ENCODE results near the gene ABTB1.

Gene ABTB1

GRCh38 chr3:127660621-127661251 lies 12.0 kb upstream of the ABTB1 start:
- Histone ChIP-seq H3K9me3 (ENCODE audit: insufficient read depth, low read length) (no peaks in the 10 kb centered on the region), H3K4me1 (ENCODE audit: insufficient read depth, insufficient read length) (no peaks in the 10 kb centered on the region)
- no peak for DNase-seq (ENCODE audit: low read depth, low spot score)

GRCh38 chr3:127661600-127661999 lies 11.2 kb upstream of the ABTB1 start:
- Histone ChIP-seq H3K9me3 (ENCODE audit: insufficient read depth, low read length) (no peaks in the 10 kb centered on the region), H3K27me3 (ENCODE audit: insufficient read depth, insufficient read length) (no peaks in the 10 kb centered on the region), H3K36me3 (ENCODE audit: insufficient read depth, insufficient read length, low read length) (peaks cover 9% of the 10 kb centered on the region), H3K4me1 (ENCODE audit: insufficient read depth, insufficient read length) (no peaks in the 10 kb centered on the region), H3K4me3 (ENCODE audit: insufficient read length, low read depth) (no peak overlapping the region), H3K9ac (ENCODE audit: insufficient read length, low read depth) (no peak overlapping the region)
- TF ChIP-seq YY1 (IDR thresholded peaks at IDR 0.05; ENCODE audit: insufficient read depth, insufficient read length), result no peak
- no peak for DNase-seq (ENCODE audit: low read depth, low spot score)

More at GRCh38 chr3:127660621-127661251, 12.0 kb upstream of the ABTB1 start:
- Histone ChIP-seq H3K36me3 (ENCODE audit: insufficient read depth, insufficient read length, low read length) (peaks cover 9% of the 10 kb centered on the region), H3K4me3 (ENCODE audit: insufficient read length, low read depth) (no peak overlapping the region), H3K9ac (ENCODE audit: insufficient read length, low read depth) (no peak overlapping the region), H3K27me3 (ENCODE audit: insufficient read depth, insufficient read length) (no peaks in the 10 kb centered on the region)
- no peak for TF ChIP-seq ZNF274 (IDR thresholded peaks at IDR 0.05; ENCODE audit: low read depth, low read length)
- no peak for TF ChIP-seq SUZ12 (IDR thresholded peaks at IDR 0.05; ENCODE audit: extremely low read depth, insufficient read depth, insufficient read length)
- TF ChIP-seq YY1 (IDR thresholded peaks at IDR 0.05; ENCODE audit: insufficient read depth, insufficient read length), result no peak

- Histone ChIP-seq H3K4me3 (ENCODE audit: insufficient read length, low read depth) (no peak overlapping the region), H3K9me3 (ENCODE audit: insufficient read depth, low read length) (no peaks in the 10 kb centered on the region), H3K9ac (ENCODE audit: insufficient read length, low read depth) (no peak overlapping the region), H3K36me3 (ENCODE audit: insufficient read depth, insufficient read length, low read length) (peaks cover 9% of the 10 kb centered on the region), H3K27me3 (ENCODE audit: insufficient read depth, insufficient read length) (no peaks in the 10 kb centered on the region), H3K4me1 (ENCODE audit: insufficient read depth, insufficient read length) (no peaks in the 10 kb centered on the region)
- DNase-seq (ENCODE audit: low read depth, low spot score), result no peak
- TF ChIP-seq SUZ12 (IDR thresholded peaks at IDR 0.05; ENCODE audit: extremely low read depth, insufficient read depth, insufficient read length), result no peak
- no peak for TF ChIP-seq YY1 (IDR thresholded peaks at IDR 0.05; ENCODE audit: insufficient read depth, insufficient read length)
- TF ChIP-seq ZNF274 (IDR thresholded peaks at IDR 0.05; ENCODE audit: low read depth, low read length), result no peak
Measured at GRCh38 chr3:127662001-127662469, 10.7 kb upstream of the ABTB1 start.

GRCh38 chr3:127663151-127663550 lies 9.6 kb upstream of the ABTB1 start:
- Histone ChIP-seq H3K36me3 (ENCODE audit: insufficient read depth, insufficient read length, low read length) (peaks cover 9% of the 10 kb centered on the region), H3K4me3 (ENCODE audit: insufficient read length, low read depth) (no peak overlapping the region), H3K27me3 (ENCODE audit: insufficient read depth, insufficient read length) (no peaks in the 10 kb centered on the region), H3K4me1 (ENCODE audit: insufficient read depth, insufficient read length) (no peaks in the 10 kb centered on the region), H3K9me3 (ENCODE audit: insufficient read depth, low read length) (no peaks in the 10 kb centered on the region), H3K9ac (ENCODE audit: insufficient read length, low read depth) (no peak overlapping the region)
- no peak for DNase-seq (ENCODE audit: low read depth, low spot score)
- TF ChIP-seq ZNF274 (IDR thresholded peaks at IDR 0.05; ENCODE audit: low read depth, low read length) (no peak), SUZ12 (IDR thresholded peaks at IDR 0.05; ENCODE audit: extremely low read depth, insufficient read depth, insufficient read length) (no peak)

- no peak for DNase-seq (ENCODE audit: low read depth, low spot score)
- no peaks in the 10 kb centered on the region for H3K9me3 ChIP-seq (ENCODE audit: insufficient read depth, low read length)
- H3K4me3 ChIP-seq (ENCODE audit: insufficient read length, low read depth), result no peak overlapping the region
- no peaks in the 10 kb centered on the region for H3K4me1 ChIP-seq (ENCODE audit: insufficient read depth, insufficient read length)
- H3K27me3 ChIP-seq (ENCODE audit: insufficient read depth, insufficient read length), result no peaks in the 10 kb centered on the region
- TF ChIP-seq ZNF274 (IDR thresholded peaks at IDR 0.05; ENCODE audit: low read depth, low read length), result no peak
- no peak for TF ChIP-seq SUZ12 (IDR thresholded peaks at IDR 0.05; ENCODE audit: extremely low read depth, insufficient read depth, insufficient read length)
- no peak for TF ChIP-seq YY1 (IDR thresholded peaks at IDR 0.05; ENCODE audit: insufficient read depth, insufficient read length)
- no peak overlapping the region for H3K9ac ChIP-seq (ENCODE audit: insufficient read length, low read depth)
- peaks cover 9% of the 10 kb centered on the region for H3K36me3 ChIP-seq (ENCODE audit: insufficient read depth, insufficient read length, low read length)
Measured at GRCh38 chr3:127665165-127665564, 7.6 kb upstream of the ABTB1 start.

- TF ChIP-seq YY1 (IDR thresholded peaks at IDR 0.05; ENCODE audit: insufficient read depth, insufficient read length) (no peak), SUZ12 (IDR thresholded peaks at IDR 0.05; ENCODE audit: extremely low read depth, insufficient read depth, insufficient read length) (no peak), ZNF274 (IDR thresholded peaks at IDR 0.05; ENCODE audit: low read depth, low read length) (no peak)
Measured at GRCh38 chr3:127665586-127665985, 7.2 kb upstream of the ABTB1 start.

GRCh38 chr3:127666676-127667075 lies 6.1 kb upstream of the ABTB1 start:
- H3K9me3 ChIP-seq (ENCODE audit: insufficient read depth, low read length), result no peaks in the 10 kb centered on the region
- H3K36me3 ChIP-seq (ENCODE audit: insufficient read depth, insufficient read length, low read length), result no peaks in the 10 kb centered on the region
- no peak for DNase-seq (ENCODE audit: low read depth, low spot score)
- H3K4me3 ChIP-seq (ENCODE audit: insufficient read length, low read depth), result no peak overlapping the region
- no peak overlapping the region for H3K9ac ChIP-seq (ENCODE audit: insufficient read length, low read depth)
- H3K27me3 ChIP-seq (ENCODE audit: insufficient read depth, insufficient read length), result peaks cover 3% of the 10 kb centered on the region
- peaks cover 2% of the 10 kb centered on the region for H3K4me1 ChIP-seq (ENCODE audit: insufficient read depth, insufficient read length)
- no peak for TF ChIP-seq ZNF274 (IDR thresholded peaks at IDR 0.05; ENCODE audit: low read depth, low read length)

More at GRCh38 chr3:127665586-127665985, 7.2 kb upstream of the ABTB1 start:
- Histone ChIP-seq H3K4me3 (ENCODE audit: insufficient read length, low read depth) (no peak overlapping the region), H3K27me3 (ENCODE audit: insufficient read depth, insufficient read length) (no peaks in the 10 kb centered on the region), H3K9me3 (ENCODE audit: insufficient read depth, low read length) (no peaks in the 10 kb centered on the region), H3K36me3 (ENCODE audit: insufficient read depth, insufficient read length, low read length) (peaks cover 6% of the 10 kb centered on the region), H3K4me1 (ENCODE audit: insufficient read depth, insufficient read length) (no peaks in the 10 kb centered on the region), H3K9ac (ENCODE audit: insufficient read length, low read depth) (no peak overlapping the region)
- DNase-seq (ENCODE audit: low read depth, low spot score), result no peak
